CMK (cell line): ENCODE results near the gene LINC00305.

Experiments used
- DNase-seq: peaks from one replicate; pipeline ENCODE4 v3.0.0-alpha.2; 2010; ENCODE audit warnings: low read depth

The LINC00305 gene

DNA sequence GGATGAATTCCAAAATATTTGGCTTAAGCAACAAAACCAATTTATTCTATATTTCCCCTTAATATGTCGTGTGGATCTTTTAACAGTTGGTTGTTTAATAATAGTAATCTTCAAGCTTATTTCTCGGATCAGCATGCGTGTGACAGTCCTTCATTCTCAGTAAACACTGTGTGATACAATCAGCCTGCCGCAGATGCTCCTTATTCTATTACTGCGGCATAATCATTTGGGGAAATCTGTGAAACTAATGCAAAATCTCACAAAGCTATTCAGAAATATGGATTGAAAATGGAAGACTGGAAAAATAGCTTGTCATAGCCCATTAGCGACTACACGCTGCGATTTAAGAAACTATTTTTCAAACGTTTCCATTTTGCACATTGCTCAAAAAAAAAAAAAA lies 36.9 kb downstream of the LINC00305 start:
- no peak for DNase-seq

DNA sequence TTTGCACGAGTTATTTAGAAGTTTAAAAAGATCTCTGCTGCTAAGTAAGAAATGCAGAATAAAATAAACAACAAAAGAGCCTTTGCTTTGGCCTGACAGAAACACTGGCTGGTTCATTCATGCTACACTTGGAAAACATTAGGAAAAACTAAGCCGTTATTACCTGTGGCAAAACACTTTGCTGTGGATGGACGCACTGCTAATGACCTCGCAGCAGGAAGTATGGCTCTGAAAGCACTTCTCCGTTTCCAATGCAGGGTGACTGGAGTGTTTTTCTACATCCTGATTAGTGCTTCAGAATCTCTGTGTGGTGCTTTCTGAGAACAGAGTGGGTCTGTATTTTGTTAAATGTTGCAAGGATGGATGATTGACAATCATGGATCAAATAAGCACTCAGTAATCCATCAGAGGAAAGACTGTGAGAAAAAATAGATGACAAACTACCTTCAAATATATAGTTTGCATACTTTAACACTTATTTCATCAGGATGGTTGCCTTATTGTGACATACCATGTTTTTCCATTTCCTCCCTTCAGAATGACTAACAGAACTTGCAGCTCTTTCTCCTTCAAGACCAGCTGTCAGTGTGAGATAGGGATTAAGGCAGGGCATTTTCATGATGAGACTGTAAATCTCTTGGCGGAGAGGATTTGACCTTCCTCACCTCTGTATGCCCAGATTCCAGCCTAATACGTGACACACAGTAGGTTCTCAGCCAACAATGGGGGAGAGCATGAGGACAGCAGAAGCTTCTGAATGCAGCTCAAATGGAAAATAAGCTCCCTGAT lies 38.0 kb downstream of the LINC00305 start:
- no peak for DNase-seq

DNA sequence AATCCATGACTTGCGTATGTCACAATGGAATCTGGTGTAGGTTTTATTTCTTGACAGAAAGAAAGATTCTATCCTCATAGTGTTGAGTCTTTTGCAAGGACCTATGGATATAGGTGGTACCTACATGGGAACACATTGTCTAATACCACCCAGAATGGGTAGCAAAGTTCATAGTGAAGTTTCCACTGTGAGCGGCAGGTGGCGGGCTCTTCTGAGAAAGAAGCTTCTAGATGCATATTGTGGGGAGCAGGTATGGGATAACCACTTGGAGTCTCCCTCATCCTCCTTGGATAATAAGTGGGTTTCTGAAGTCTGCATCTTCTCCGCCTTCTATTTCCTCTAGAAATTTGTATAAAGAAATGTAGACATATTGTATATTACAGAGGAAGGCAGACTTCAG lies 44.9 kb downstream of the LINC00305 start:
- no peak for DNase-seq

DNA sequence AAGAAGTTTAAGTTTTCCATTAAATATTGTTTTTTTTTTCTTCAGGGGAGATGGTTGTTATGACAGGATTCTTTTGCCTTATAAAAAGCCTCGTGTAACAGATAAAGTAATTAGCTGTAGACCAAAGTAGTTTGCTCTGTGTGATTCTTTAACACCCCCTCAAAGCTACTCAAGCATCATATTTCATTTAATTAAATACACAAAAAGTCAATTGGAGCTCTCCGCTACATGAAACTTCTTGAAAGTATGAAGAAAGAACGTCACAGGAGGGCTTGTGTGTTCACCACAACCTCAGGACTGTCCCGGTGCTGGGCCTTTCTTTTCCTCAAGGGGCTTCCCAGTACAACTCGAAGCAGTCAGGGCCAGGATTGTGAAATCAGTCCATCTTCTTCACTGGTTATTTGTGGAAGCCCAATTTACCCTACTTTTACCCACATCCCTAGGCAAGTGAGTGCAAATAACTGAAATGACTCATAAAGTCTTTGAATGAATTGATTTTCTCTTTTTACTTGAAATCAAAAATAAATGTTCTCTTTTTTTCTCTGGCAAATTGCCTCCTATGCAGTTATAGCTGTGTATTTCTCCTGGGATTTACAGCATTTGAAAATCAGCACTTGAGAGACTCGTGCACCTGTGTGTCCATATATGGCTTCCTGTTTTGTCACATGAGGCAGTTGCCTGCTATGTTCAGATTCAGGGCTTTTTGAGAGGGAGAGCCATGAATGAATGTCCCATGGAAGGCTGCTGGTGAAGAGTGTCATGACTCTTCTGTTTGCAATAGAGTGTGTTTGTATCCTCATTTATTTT lies 48.6 kb downstream of the LINC00305 start:
- DNase-seq: no peak

DNA sequence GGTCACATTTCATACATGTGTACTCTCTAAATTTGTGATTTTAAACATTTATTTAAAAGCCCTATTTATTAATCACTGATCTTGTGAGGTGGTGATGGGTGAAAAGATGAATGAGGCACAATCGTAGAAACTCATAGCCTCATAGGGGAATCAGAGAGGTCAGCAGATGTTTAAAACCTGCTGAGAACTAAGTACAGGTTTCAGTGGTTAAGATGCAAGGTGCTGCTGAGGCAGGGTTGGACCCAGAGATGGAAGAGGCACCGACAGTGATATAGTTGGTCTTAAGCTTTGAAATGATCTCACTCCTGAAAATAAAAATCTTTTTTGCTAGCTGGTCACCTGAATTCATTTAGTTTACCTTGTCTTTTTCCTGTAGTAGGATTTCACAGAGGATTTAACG lies 49.6 kb downstream of the LINC00305 start:
- DNase-seq: no peak

DNA sequence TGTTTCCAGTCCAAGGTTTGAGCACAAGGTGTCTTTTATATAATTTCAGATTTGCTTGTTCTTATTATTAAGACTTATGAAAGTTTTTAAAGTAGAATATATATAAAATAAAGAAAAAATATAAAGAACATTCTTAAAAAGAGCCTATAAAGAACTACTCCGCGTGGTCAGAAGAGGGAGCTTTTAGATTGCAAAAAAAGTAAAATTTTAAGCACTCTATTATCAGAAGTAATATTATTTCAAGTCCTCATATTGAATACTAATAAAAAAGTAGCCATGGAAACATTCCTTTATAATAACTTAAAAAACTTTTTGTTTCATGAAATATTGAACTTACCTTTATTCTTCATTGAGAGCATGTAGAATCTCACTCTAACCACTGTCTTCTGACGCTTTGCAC lies 51.4 kb downstream of the LINC00305 start:
- DNase-seq: no peak

DNA sequence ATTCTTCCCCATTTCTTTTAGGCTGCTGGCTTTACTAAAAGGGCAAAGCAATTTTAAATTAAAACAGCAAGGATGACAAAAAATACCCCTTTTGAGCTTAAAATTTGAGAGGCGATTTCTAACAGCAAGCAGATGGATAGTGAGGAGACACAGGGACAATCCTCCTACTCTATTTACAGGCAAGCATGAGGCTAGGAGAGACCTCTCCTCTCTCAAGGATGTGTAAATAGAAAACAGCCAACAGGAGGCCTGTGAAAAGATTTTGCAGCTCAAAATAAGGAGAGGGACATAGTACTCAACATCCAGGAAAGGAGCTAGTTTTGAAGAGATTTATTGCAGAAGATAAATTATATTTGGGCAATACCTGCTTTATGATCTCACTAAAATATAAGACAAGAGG lies 53.8 kb downstream of the LINC00305 start:
- DNase-seq: no peak

DNA sequence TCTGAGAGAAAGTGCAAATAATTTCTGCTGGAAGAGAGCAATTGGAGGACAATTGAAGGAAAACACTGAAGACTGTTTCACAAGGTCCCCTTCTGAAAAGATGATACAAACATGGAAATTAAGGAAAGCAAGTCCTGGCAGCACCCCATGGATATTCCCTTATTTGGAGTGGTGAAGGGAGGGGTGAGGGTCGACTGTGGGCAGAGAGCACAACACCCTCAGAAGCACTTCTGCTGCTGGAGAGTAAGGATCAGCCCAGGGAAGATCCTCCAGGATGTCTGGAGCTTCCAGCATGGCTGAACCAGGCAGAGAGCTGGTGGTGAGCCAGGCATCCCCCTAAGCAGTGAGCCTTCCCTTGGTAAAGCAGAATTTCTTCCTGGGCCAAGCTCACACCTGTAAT lies 54.7 kb downstream of the LINC00305 start:
- no peak for DNase-seq

DNA sequence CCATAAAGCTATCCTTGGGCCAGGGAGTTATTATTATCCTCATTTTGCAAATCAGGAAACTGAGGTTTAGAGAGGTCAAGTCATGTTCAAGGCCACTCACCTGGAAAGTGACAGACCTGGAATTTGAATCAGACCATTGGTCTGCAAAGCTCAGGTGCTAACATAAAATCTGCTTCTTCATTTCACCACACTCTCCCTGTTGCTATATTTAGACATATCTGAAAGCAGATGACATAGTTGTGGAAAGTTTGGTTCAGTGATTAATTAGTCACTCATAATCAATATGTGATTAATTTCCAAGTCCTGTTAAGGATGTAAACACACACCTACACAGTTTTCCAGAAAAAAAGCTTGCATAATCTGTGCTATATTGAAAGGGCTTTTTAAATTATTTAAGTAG lies 57.4 kb downstream of the LINC00305 start:
- no peak for DNase-seq

DNA sequence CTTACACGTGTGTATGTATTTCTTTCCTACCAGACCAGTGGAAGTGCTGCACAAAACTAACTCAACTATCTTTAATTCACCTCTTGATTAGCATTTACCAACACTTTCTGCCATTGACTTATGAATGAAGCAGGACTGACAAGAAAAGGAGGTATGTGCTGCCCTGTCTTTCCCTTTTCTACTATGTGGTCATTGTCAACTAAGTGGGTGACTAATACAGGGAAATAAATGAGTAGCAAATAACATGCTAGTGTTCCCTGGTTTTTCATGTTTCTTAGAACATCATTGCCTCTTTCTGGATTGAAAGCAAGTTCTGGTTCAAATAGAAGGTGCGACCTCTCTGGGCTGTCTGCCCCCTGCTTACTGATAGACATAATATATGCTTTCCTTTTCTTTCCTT lies 58.0 kb downstream of the LINC00305 start:
- no peak for DNase-seq

DNA sequence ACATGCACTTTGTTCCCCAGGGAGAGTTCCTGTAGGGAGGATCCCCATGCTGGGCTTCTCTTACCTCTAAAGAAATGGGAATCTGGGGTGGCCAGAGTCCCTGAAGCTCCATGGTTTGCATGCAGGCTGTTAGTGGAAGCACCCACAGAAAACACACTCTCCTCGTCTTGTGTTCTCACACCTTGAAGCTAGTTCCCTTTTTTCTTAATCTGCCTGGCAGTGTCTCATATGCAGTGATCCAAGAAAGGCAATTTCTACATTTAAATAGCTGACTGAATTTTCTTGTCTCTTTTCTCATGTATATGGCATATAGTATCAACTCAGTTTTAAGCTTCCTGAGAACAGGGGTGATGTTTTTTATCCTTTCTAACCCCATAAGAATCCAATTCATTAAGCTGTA lies 65.0 kb downstream of the LINC00305 start:
- no peak for DNase-seq

DNA sequence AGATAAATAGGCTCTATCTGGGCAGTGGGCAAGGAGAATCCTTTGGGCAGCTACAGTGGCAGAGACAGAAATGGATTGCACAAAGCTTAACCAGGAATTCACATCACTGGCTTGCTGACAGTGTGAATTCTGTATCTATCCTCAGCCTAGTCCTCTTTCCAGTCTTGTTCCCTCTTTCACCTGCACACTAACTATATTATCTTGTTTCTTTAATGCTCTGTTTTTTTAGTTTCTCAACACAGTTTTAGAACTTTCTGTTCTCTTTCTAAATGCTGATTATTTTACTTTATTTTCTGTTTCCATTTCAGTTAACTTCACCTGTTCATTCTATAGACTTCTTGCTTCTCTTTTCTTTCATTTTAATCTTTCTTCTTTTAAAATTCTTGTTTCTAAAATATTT lies 66.4 kb downstream of the LINC00305 start:
- no peak for DNase-seq

DNA sequence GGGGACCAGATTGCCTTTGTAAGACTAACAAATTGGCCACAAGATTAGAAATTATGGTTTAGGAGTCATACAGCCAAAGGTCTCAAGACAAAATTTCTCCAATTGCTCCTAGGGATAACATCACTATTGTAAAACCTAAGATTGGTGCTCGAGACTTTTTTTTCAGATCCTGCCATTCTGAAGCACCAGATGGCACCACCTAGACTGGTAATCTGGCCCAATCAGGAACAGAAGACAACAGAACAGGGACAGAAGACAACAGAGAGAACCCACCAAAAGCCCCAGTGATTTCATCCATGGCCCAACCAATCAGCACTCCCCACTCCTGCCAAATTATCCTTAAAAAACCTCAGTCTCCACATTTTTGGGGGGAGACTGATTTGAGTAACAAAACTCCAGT lies 66.8 kb downstream of the LINC00305 start:
- DNase-seq: no peak

DNA sequence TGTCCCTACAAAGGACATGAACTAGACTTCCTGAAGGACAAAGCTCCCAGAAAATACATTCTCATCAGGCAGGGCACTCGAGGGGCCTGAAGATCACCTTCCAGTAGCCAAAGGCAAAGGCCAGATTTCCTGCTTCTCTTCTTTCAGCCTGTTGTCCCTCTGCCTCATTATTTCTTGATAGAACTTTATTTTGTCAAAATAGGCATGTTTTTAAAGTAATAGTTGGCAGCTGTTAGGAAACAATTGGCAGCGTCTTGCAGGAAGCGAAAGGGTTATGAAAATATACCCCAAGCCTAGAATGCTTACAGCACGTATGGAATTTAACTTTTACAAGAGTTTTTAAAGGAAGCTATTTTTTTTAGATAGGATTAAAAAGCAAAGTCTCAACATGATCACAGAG lies 74.9 kb downstream of the LINC00305 start:
- DNase-seq: no peak

DNA sequence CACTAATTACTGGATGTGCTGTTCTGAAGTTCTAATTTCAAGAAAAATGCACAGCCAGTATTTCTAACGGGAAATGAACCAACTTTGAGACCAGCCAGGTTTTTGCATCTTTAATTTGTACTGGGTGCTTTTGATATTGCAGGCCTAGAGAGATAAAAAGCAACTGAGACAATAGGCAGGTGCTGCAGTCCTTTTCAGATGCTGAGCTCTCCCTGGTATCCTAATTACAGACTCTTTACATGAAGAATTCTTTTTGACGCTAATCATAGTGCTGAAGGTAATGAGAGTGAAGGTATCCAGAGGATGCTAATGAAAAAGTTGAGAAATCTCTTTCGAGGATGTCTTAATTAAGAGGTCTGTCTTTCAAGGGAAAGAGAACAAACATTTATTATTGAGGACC lies 93.9 kb downstream of the LINC00305 start:
- DNase-seq: no peak

DNA sequence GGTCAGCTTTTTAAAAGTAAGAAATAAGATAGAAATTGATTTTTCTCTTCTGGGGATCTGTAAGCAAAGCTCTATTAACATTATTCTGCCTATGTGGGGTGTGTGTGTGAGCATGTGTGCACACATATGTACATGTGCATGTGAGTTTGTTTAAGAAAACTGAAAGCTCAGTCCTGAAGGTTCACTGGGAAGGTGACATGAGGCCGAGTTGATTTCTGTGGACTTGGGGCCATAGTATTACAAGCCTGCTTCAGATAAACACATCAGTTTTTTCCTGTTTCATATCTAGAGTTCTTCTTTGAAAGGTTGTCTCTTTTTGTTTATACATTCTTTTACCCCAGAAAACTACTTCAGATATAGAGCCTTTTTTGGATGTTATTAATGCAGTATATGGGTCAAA lies 95.6 kb downstream of the LINC00305 start:
- no peak for DNase-seq

DNA sequence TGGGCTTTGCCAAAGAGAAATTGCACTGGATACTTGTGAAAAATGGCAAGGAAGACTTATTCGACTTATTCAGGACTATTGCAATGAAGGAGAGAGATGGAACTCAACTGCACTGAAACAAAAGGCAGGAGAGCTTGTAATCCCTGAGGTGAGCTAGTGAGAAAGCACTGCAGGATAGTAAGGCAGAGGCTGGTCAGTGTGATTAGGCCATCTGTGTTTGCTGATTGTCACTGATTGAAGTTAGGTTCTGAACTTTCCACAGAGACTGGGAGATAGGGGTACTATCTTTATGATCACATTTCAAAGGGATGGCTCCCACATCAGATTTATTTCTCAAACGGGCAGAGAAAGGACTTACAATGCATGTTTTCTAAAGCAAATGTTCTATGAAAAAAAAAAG lies 96.1 kb downstream of the LINC00305 start:
- no peak for DNase-seq

DNA sequence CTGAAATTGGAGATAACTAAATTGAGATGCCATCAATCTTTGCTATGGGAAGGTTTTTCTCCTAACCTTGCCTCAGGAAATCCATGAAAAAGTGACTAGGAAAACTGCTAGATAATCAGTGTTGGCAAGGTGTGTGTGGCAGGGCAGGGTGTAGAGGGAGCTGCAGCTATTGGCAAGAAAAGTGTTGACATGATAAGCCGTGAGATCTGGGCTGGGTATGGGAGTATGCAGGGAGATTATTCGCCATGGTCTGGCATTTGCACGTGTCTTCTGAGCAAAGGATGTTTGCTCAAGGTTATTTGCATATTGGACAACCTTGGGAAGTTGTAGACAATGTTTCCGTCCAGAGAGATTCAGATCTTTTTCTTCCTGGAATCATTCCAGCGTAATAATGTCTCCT lies 104.3 kb downstream of the LINC00305 start:
- DNase-seq: no peak

DNA sequence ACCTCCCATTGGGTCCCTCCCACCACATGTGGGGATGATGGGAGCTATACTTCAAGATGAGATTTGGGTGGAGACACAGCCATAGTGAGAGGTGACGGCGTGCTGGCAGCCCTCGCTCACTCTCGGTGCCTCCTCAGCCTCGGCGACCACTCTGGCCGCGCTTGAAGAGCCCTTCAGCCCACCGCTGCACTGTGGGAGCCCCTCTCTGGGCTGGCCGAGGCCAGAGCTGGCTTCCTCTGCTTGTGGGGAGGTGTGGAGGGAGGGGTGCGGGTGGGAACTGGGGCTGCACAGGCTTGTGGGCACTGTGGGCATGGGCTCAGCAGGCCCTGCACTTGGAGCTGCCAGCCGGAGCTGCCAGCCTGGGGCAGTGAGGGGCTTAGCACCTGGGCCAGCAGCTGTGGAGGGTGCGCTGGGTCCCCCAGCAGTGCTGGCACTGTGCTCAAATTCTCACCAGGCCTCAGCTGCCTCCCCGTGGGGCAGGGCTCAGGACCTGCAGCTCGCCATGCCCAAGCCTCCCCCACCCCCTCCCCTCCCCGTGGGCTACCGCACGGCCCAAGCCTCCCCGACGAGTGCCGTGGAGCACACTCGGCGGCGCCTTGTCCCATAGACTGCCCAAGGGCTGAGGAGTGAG lies 106.0 kb downstream of the LINC00305 start:
- DNase-seq: no peak

DNA sequence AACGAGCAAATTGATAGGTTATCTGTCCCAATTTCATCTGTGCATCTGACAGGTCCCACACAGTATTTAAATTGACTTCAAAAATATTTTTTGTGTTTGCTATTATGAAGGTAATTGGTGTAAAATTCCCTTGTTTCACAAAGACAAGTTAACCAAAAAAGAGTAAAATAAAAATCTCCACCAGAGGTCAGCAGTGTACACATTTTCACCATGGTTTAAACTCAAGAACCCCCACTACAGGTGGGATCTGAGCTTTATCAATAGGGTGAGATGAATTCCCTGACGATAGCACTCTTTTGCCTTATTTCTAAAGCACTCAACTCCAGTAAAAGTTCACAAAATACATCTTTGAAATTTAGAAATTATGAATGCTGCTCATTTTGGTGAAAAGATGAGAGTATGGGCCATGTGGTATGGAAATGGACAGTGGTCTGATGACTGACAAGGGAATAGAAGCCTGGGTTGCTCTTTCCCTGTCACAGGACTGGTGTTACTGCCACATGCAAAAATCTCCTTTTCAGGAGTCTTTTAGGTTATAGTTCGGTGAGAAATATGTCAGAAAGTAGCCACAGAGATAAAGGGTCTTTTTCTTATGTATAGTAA lies 111.0 kb downstream of the LINC00305 start:
- DNase-seq: no peak

DNA sequence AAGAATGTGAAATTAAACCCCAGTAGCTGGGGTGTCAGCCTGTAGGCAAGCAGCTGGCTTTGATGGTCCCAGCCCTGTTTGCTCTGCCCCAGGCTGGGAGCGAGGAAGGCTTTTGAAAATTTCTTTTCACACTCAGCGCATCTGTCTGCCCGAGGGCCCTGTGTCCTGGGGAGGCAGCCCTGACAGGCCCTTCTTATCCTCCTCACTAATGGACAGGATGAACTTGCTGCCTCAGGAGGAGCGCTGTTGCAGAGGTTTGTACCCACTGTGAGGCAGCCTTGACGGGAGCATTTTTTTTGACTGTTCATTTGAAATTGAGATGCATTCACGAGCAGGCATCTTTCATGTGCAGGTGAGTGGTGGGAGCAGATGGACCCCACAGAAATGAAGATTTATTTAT lies 116.6 kb downstream of the LINC00305 start:
- no peak for DNase-seq

DNA sequence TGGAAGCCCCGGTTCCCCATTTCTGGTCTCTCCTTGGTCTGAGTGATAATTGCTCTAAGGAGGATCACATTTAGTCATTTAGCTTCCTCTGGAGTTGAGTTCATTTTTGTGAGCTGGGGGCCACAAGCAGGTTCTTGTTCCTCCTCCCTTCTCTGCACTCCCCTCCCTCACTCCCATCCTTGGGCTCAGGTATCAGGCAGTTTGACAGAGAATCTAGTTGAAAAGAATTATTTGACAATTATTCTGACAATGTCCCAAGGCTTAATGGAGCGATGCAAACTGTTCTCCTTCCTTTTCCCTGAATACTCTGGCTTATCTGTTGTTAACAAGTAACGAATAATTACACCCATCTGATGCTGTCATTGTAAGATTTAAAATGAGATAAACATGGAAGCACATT lies 117.5 kb downstream of the LINC00305 start:
- DNase-seq: no peak
